Nucleus accumbens (tissue), 56 donors: Measurements from ENCODE around the gene UBE2D2.

Experiments
- DNase-seq, 56 donors: peaks; one replicate each; lab custom pipeline; 2025; lab: John Stamatoyannopoulos, UW

UBE2D2 gene

DNA sequence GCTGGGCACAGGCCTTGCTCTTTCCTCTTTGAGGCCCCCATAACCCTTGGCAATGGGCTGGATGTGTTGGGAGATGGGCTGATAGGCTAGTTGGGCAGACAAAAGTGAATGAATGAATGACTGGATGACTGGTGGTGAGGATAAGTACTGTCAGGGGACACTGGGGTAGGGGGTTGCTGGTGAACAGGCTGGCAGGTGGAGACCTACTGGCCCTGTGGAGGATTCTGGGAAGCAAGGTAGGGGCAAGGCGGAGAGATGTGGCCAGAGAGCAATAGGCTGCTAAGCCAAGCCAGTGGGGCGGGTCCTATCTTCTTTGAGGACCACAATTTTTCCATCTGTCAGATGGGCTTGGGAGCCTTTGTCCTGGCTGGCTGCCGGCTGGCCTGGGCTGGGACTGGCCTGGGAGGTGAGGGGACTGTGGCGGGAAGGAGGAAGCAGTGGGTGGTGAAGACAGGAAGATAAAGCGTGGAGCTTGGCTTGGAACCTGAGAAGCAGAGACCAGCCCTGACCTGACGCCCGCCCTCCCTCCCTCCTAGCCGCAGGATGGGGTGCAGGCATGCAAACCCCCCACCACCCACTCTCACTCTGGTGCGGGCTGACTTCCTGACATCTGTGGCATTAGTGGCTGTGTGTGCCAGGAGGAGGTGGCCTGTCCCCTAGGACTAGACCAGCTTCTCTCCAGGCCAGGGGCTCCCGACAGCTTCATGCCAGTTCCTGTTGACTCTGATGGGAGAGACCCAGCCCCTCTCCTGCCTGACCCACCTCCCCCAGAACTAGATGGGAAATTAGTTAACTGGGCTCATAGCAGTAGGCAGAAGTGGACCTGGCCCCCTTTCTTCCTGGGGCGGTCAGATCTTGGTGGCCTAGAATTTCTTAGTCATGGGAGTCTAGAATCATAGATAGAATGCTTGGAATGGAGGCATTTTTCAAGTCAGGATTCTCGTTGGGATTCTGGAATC is 96.5 kb downstream of the UBE2D2 start:
- DNase-seq: no peak

DNA sequence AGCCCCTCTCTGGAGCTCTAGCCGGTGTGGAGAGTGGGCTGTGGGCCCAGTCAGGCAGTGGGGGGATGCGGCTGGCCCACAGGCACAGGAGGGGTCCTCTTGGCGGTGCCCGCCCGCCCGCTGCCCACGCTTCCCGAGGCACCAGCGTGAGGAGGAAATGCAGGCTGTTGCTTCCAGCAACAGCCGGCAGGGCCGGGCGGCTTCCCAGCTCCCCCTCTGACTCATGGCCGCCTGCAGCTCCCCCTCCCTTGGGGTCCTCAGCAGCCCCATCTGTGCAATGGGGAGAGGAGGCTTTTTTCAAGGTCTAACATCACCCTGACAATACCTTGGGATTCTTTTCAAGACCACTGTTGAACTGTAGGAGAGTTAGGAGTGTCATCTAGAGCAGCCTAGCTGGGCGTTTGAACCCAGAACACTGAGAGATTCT is 97.4 kb downstream of the UBE2D2 start:
- peak in 6 of 56 donors; percentile 18 to 67 (median 34) for DNase-seq

DNA sequence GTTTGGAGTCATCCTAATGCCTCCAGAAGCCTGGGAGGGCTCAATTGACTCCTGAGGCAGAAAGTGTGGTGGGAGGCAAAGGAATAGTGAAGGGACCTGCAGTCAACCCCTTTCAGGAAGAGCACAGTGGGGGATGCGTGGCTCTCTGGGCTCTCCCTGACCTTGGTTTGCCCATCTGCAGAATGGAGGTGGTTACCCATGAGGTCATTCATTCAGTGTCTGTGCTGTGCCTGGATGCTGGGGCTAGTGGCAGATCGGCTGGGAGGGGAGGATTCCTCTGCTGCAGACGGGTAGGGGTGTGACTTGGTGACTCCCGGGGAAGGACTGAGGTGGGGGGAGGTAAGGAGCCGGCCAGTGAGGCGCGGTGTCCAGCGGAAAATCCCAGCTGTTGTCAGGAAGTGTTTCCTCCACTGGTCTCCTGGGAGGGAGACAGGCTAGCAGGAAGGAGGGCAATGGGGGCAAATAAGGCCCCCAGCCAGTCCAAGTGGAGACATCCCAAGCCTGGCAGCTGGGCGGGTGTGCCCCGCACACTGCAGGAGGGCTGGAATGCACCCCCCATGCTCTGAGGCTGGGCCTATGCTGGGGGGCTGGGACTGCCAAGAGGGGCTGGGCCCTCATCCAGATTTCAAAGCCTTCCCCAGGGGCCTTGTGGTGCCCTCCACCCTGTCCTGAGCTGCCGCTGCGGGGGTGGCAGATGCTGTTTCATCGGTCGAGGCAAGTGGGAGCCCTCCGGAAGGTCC is 98.0 kb downstream of the UBE2D2 start:
- peak in 13 of 56 donors; percentile 19 to 65 (median 45) for DNase-seq

DNA sequence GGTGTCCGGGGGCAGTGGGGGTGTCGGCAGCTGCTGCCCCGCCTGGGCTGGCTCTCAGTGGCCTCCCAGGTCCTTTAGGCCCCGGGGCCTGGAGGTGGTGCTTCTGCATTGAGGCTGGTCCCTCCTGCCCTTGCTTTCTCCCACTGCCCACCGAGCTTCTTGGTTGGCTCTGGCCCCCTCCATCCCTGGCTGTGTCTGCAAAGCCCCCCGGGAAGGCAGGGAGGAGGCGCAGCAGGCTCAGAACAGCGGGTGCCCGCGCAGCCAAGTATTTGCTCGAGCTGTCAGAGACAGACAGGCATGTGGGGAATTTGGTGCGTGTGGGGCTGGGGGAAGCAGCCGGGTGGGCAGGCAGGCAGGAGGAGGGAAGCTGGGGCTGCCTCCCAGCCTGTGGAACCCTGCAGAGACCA is 98.6 kb downstream of the UBE2D2 start:
- DNase-seq: peak in 2 of 56 donors; percentile 58 to 71

DNA sequence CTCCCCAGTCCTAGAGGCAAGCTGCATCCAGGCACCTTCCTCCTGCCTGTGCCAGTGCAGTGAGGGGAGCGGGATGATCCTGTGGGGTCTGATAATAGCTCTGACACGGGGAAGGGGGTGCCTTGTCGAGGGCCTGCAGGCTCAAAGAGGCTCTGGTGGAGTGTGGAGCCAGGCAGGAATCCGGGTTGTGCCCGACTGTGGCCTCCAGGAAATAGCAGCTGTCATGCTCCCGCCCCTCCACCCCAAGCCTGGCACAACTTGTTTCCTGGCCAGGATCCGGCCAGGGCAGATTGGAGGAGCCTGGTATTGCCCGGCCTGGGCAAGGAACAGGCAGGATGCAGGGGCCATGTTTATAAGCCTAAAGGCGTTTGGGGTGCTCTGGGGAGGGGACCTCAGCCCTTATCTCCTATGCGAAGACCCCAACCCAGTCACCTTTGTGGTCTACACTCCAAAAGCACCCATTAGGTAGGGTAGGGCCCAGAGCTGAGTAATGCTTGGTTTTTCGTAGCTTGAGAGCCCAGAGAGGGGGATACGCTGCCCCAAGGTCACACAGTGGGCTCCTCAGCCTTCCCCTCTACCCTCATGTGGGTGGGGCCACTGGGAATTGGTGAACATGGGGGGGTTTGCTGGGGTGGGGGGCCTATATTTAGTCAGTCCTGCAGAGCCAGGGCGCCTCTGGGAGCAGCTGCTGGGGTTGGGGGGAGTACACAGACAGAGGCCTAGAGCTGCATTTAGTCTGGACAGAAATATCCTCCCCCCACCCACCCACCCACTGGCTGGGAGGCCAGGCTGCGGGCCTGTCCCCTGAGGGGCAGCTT is 99.2 kb downstream of the UBE2D2 start:
- peak in 55 of 56 donors; percentile 34 to 96 (median 86) for DNase-seq

DNA sequence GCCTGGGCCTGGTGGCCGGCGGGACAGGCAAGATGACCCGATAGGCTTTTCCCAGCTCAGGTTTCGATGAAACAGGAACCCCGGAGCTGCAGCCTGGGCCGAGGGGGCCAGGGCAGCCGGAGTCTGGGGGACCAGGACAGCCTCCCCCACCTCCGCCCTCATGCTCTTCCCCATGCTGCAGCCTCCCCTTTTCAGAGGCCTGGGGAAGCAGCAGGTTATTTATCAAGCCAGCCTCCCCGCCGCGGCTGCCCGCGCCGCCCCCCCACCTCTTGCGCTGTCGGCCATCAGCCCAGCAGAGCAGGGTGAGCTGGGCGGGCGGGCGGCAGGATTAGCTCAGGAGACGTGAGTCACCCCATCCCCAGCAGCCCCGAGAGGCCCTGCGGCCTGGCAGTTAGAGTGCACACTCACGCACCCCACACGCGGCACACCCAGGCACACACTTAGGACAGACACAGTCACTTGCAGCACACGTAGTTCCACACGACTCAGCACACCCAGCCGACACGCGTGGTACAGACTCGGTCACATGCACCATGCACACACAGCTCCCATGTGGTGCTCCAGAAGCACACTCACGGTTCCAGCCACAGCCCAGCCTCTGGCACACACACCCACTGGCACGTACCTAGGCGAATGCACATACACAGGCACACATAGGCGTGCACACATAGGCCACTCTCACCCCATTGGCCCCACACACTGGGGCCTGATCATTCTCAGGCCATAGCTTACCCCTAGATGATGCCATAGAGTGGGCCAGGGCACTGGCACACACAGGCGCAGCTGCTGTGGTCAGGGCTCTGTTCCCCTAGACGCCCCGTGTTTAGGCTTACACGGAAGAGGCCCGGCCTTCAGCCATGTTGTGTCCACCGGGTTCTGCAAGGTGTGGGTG is 100.0 kb downstream of the UBE2D2 start:
- peak in 52 of 56 donors; percentile 29 to 95 (median 68) for DNase-seq

DNA sequence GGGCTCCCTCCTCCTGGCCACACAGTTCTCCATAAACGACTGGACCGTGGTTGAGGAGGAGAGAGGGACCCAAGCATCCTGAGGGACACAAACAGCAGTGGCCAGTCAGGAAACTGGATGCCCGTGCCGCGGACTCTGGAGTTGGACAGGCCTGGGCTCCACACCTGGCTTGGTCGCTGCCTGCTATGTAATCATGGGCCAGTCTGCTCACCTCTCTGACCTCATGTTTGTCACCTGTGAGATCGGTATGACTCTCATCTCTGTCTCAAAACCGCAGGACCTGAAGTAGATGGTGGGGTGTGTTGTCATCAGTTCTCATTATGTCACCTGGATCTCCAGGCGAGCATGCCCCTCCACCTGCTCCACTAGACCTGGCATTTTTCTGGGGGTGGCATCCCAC is 101.5 kb downstream of the UBE2D2 start:
- no peak for DNase-seq

DNA sequence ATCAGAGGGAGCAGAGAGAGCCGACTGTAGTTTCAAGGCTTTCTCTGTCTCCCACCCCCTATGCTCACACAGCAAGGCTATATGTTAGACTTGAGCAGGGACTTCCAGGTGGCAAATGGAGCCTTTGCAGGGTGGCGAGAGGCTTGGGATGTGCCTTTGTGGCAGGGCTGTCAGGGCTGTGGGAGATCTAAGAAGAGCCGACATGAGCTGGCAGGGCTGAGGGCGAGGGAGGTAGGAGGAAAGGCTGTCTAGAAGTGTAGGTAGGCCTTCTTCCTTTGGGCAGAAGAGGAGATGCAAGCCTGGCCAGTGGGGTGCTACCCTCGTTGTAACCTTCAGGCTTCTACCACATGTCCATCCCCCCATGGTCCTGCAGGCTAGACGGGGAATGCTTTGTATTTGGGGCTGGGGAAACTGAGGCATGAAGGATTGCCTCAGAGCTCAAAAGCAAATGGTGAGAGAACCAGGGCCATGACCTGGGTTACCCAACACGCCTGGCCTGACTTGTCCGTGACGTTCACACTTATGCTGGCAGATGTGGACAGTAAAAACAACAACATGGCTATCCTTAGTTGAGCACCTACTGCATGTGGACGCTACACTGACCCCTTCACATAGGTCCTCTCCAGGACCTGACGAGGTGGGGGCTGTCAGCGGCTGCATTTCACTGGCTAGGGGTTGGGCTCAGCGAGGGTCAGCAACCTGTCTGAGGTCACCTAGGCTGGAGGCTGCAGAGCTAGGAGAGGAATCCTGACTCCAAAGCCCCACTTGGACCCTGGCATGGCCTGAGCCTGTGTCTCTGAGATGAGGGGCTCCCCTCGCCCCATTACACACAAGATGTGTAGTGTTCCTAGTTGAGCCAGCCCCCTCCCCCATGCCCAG is 102.3 kb downstream of the UBE2D2 start:
- no peak for DNase-seq

DNA sequence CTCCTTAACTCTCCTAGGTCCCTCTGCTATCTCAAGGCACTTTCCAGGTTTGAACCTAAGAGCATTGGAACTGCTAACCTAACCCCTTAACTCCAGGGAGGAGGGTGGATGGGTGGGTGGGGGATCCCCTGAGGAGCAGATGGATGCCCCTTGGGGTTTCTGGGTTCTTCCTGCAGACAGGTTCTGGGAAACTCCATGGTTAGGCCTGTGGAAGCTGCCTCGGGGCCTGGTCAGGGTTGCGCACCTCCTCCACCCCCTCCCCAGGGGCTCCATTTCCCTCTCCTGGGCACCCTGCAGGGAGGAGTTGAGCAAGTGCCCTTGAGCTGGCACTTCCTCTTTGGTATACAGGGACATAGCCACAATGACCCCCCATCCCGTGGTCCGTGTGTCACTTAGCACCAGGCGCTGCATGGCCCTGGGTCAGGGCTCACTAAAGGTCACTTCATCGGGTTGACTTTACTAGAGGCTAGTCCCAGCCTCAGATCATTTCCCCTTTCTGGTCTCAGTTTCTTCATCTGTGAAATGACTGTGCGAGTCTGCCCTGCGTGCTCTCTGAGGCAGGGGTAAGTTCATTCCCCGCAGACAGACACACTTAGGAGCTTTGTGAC is 103.1 kb downstream of the UBE2D2 start:
- DNase-seq: peak in 5 of 56 donors; percentile 19 to 46 (median 28)

DNA sequence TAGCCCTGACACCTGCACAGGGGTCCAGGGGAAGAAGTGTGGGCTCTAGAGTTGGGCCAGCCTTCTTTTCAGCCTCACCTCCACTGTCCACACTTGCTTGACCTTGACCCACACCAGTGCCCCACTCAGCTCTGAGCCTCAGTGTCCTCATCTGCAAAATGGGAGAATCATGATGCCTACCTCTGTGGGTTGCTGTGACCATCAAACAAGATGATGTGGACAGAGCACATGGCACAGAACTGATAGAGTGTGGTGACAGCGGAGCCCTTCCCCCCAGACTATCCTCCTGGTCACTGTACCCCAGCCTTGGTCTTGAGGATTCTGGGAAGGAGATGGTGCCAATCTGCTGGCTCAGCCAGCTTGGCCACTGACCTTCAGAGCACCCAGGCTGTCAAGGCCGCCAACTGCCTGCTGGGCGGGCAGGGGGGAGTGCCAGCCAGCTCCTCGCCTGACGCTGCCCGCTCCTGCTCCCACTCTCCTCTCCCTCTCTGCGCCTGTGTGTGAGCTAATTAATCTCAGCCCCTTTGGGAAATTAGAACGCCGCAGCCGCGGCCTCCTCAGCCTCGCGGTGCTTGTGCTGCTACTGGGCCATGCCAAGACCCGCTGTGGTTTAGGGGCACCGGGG is 103.7 kb downstream of the UBE2D2 start:
- peak in 37 of 56 donors; percentile 28 to 69 (median 45) for DNase-seq

DNA sequence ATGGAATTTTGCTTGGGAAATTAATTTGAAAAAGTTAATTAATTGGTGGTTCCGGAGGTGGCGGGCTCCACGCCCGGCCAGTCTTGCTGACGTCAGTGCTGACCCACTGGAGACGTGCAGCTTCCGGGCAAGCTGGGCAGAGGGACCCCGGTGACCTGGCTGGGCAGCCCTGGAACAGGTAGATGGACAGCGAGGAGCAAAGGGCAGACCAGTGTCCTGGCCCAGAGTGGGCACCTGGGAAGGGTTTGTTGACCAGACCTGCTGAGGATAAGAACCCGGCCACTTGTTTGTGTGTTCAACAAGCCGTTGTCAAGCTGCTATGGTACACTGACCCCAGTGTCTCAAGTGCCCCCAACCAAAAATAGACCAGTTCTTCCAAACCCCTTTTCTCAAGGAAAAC is 104.5 kb downstream of the UBE2D2 start:
- no peak for DNase-seq

DNA sequence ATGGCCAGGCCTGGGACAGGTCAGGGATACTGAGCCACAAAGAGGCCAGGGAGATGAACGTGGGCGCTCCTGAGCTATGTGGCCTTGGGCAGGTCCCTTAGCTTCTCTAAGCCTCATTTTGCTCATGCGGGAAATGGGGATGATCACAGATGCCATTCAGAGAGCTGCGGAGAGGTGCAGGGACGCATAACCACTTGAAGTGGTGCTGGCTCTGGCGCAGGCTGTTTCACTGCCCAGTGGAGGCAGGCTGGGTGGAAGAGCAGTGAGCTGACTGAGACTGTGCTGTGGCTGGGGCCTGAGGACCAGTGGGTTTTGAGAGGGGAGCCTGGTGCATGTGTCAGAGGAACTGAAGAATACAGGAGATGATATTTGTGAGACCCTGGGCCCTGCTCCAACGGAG is 105.4 kb downstream of the UBE2D2 start:
- DNase-seq: no peak

DNA sequence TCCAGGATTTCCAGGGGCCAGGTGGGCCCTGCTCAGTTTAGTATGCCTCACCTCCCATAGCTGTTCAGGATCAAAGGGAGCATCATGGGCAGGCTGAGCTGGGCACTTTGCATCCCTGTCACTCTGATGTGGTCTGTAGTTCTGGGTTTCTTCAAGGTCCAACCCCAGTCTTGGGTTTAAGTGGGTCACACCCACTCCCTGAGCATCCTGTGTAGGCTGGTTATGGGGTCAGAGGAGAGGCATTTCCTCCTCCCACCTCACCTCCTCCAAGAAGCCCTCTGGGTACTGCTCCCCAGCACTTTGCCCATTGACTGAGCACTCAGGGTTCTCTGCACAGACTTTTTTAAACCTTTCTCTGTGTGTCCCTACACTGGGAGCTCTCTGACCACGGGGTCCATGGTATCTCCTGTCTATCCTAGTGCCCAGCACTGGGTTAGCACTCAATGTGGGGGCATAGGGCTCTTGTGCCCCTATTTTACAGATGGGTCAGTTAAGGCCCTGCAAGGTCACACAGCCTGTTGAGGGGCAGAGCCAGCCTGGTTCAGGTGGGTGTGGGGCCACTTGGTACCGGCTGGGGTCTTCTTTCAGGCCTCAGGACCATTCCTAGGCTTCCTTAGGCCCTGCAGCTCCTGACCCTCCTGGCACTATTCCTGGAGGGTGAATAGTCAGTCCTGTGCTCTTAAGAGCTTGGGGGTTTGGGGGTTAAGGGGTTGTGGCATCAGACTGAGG is 106.0 kb downstream of the UBE2D2 start:
- DNase-seq: no peak

DNA sequence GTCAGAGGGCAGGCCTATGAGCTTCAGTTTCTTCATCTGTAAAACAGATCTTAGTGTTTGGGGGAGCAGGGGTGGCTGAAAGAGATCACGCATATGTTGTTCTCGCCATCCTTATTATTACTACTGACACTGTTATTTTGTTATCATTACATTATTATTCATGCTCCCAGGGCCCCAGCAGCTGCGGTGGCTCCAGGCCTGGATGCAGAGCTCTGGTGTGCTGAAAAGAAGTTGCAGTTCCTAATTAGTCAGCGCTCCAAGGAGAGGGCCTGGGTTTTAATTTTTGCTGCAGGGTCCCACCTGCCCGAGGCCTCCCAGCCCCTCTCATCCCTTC is 106.6 kb downstream of the UBE2D2 start:
- DNase-seq: no peak

DNA sequence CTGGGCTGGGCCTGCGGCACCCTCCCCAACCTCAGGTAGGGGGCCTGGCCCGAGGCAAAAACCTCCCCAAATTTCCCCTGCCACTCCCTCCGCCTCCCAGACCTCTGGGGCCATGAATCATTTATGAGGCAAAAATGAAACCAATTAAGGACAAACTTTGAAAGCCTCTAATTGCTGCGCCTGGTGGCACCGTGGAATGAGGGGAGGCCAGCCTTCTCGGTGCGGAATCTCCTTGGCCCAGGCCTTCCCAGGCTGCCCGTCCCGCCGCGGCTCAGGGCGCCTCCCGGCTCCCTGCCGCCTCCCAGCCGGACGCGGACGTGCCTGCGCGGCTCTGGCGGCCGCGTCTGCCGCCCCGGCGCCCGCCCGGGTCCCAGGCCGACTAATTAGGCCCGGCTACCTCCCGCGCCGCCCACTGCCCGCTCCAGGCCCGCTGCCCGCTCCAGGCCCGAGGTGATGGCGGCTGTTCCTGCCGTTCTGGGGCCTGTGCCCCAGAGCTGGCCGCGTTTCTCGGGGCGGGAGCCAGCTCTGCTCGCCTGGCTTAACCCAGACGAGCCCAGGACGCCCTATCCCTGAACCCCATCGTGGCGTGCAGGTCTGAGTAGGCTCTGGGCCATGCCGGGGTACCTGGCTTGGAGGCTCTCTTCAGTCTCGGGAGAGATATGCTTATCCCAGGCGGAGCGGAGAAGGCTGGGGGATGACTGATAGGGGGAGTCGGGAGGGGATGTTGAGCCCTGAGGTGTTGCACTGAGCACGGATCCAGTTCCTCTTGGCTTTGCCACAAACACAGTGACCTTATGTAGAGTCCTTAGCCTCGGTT is 107.1 kb downstream of the UBE2D2 start:
- DNase-seq: peak in 34 of 56 donors; percentile 24 to 73 (median 48)
